ENCODE results near the gene SGMS2.

- no peak for TF ChIP-seq POLR2AphosphoS5 (IDR thresholded peaks at IDR 0.05; ENCODE audit: low read depth, low read length)
- TF ChIP-seq POLR2A (IDR thresholded peaks at IDR 0.05; ENCODE audit: low read depth, low read length): no peak
- TF ChIP-seq TAF1 (IDR thresholded peaks at IDR 0.05; ENCODE audit: borderline replicate concordance, low read depth, low read length): no peak
These were observed 14.3 kb downstream of the SGMS2 start for GRCh38 chr4:107838861-107839565.

Data from GM12892 (cell line).